T47D (cell line): ENCODE results near the gene SLC17A7.

Experiments used
- DNase-seq, 2 experiments: peaks; one replicate each; pipeline versions ENCODE4 v3.0.0 to v3.0.0-alpha.2; 2011 to 2012; ENCODE audit warnings: low read depth in 1 of 2, low spot score in 1 of 2
- JUND ChIP-seq: IDR thresholded peaks from 2 replicates; pipeline ENCODE4 v1.6.1; 2012; ENCODE audit warnings: low read depth
- in situ Hi-C: cut with HindIII; loops from 2 replicates; pipeline ENCODE4 v1.10.0; 2016; ENCODE audit warnings: low sequenced_read_pairs, low pct_unique_long_range_greater_than_20kb

SLC17A7 gene

GRCh38 chr19:49396738-49397505 lies 44.4 kb downstream of the SLC17A7 start:
- in situ Hi-C loops, result no loop called here
- TF ChIP-seq JUND, result no peak
- DNase-seq, result no peak

GRCh38 chr19:49395581-49396407 lies 45.5 kb downstream of the SLC17A7 start:
- no peak for TF ChIP-seq JUND
- no peak for DNase-seq
- in situ Hi-C loops, result no loop called here

DNA sequence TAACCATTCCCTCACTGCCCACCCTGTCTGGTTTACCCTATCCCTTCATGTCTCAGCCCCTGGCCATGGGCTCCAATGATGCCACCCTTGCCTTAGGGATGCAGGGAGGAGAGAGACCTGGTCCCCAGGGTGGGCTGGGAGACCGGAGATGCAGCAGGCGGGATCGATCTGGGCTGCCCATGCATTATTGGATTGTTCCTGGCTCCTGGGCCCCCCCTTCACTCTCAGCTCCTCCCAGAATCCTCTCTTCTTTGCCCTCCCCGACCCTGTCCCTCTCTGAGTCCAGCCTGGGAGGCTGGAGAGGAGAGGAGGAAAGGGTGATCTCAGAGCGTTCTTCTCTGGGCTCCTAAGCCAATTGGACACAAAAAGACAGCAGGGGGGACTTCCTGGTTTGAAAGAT lies 47.4 kb downstream of the SLC17A7 start:
- in situ Hi-C loops, result no loop called here
- no peak for DNase-seq
- no peak for TF ChIP-seq JUND

- in situ Hi-C loops, result no loop called here
- TF ChIP-seq JUND, result no peak
- DNase-seq, result peak; percentile 75 to 84
These were observed 49.5 kb downstream of the SLC17A7 start for GRCh38 chr19:49391581-49392399.

- in situ Hi-C loops, result no loop called here
- no peak for DNase-seq
- no peak for TF ChIP-seq JUND
These were observed 50.4 kb downstream of the SLC17A7 start for GRCh38 chr19:49390929-49391359.

DNA sequence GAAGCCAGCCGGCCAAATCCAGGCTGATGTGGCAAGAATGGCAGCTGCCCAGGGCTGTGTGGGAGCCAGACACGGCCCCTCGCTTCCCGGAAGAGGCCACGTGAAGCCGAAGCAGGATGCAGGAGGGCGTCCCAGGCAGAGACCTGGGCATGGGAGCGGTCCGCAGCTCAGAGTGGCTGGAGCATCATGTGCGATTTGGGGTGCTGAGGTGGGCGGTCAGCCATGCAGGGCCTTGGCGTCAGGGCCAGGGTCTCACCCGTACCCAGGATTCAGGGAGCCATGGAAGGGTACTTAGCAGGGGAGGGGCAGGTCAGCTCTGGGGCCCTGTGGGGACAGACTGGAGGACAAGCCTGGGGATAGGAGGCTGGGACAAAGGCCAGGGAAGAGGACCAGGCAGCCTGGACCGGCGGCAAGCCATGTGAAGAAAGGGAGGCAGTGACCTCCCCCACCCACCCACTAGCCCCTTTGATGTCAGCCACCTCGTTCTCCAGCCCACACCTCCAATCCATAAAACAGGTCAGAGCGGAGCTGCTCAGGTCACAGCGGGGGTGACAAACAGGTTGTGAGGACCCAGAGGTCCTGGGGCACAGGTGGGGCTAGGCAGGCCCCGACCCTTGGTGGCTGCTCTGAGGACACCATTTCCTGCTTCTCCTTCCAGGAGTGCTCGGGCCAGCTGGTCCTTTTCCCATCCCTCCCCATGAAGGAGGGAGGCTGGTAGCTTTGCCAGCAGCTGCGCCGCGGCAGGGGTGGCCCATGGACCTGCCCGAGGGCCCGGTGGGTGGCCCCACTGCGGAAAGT lies 51.0 kb downstream of the SLC17A7 start:
- DNase-seq, result no peak
- no peak for TF ChIP-seq JUND
- in situ Hi-C loops, result no loop called here

DNA sequence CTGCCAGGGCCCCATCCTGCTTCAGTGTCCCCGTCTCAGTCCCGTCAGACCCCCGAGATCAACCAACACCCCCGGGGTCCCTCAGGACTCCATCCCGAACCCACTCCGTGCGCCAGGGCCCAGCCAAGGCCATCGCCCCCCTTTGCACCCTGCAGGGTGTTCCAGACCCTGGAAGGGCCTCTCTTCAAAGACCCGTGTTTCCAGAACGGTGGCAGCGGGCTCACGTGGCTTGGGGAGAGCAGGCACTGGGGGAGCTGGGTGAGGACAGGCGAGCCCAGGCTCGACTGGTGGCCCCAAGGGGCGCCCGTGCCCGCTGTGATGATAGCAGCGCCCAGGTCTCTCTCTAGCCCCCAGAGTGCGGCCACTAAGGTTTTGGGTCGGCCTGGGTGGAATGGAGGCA lies 51.9 kb downstream of the SLC17A7 start:
- no peak for DNase-seq
- TF ChIP-seq JUND, result no peak
- in situ Hi-C loops, result no loop called here

GRCh38 chr19:49387936-49388372 lies 53.4 kb downstream of the SLC17A7 start, which contains the start of gene KASH5:
KASH5 (plus strand) TSS chr19:49388249; CDS start chr19:49390884, 2,635 bp downstream.
- in situ Hi-C loops, result no loop called here
- no peak for TF ChIP-seq JUND
- DNase-seq, result no peak

DNA sequence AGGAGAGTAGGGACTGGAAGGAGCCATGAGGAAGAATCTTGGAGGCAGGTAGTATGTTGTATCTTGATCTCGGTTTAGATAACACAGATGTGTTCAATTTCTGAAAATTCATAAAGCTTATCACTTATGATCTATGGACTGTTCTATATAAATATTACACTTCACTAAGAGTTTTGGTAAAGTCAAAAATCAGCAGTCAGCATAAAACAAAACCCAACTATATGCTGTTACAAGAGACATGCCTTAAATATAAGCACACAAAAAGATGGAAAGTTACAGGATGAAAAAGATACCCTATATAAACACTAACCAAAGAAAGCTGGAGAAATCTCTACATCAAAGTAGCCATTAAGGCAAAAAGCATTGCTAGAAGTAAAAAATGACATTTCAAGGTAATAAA lies 57.7 kb downstream of the SLC17A7 start:
- in situ Hi-C loops, result no loop called here
- no peak for TF ChIP-seq JUND
- no peak for DNase-seq

- TF ChIP-seq JUND, result no peak
- in situ Hi-C loops, result no loop called here
- DNase-seq, result no peak
These were observed 58.7 kb downstream of the SLC17A7 start for GRCh38 chr19:49382639-49383038.

DNA sequence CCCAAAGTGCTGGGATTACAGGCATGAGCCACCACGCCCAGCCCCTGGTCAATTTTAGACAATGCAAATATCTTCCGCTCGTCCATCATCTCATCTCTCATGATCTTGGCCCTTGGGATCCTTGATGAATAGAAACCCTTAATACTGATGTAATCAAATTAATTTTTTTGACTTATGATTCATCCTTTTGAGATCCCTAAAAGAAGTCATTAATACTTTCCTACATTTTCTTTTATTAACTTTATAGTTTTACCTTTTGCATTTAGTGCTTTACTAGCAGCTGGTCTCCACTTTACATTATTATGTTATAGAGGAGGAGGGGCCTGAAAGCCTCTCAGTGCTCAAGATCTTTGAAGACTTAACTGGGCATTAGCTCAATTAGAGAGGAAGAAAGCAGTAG lies 60.9 kb downstream of the SLC17A7 start:
- TF ChIP-seq JUND, result no peak
- no peak for DNase-seq
- in situ Hi-C loops, result no loop called here
